ENCODE results near the gene COQ5. TPM values are rescaled to one million over a fixed set of nuclear protein-coding genes. Genes with fewer than 3 reads are reported as not detected.
A peak's percentile ranks its signal among the peaks of the same experiment; 100 is the strongest.

COQ5 gene
- total RNA-seq, 2 donors from 2014 or later, result 18.1 to 26.7 TPM

- no peaks in the 10 kb centered on the region for H3K36me3 ChIP-seq
- H3K4me1 ChIP-seq (replicated peaks), result peaks cover 5% of the 10 kb centered on the region
- 10% methylated on average over 2 of the region's 2 CpGs for WGBS
- H3K27ac ChIP-seq, result peak overlapping the region; percentile 49 to 65
- DNase-seq (ENCODE audit: low spot score), result peak; percentile 65
- intact Hi-C loops (cut with DNase I), result no loop called here
- H3K4me3 ChIP-seq, result no peak overlapping the region
- no peaks in the 10 kb centered on the region for H3K9me3 ChIP-seq
- TF ChIP-seq POLR2AphosphoS5 (IDR thresholded peaks at IDR 0.05) (peak; percentile 74), POLR2A (IDR thresholded peaks at IDR 0.05) (peak; percentile 8)
- TF ChIP-seq, protein P1, sequence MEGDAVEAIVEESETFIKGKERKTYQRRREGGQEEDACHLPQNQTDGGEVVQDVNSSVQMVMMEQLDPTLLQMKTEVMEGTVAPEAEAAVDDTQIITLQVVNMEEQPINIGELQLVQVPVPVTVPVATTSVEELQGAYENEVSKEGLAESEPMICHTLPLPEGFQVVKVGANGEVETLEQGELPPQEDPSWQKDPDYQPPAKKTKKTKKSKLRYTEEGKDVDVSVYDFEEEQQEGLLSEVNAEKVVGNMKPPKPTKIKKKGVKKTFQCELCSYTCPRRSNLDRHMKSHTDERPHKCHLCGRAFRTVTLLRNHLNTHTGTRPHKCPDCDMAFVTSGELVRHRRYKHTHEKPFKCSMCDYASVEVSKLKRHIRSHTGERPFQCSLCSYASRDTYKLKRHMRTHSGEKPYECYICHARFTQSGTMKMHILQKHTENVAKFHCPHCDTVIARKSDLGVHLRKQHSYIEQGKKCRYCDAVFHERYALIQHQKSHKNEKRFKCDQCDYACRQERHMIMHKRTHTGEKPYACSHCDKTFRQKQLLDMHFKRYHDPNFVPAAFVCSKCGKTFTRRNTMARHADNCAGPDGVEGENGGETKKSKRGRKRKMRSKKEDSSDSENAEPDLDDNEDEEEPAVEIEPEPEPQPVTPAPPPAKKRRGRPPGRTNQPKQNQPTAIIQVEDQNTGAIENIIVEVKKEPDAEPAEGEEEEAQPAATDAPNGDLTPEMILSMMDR (IDR thresholded peaks at IDR 0.05), result no peak
- no peaks in the 10 kb centered on the region for H3K27me3 ChIP-seq (replicated peaks; ENCODE audit: insufficient read depth)
These were observed 54.4 kb downstream of the COQ5 start for GRCh38 chr12:120474616-120474960.

GRCh38 chr12:120473807-120474615, 54.9 kb downstream of the COQ5 start:
- Histone ChIP-seq H3K27me3 (replicated peaks; ENCODE audit: insufficient read depth) (no peaks in the 10 kb centered on the region), H3K9me3 (no peaks in the 10 kb centered on the region), H3K4me3 (no peak overlapping the region), H3K27ac (peak overlapping the region; percentile 49 to 65), H3K4me1 (replicated peaks) (peaks cover 5% of the 10 kb centered on the region), H3K36me3 (no peaks in the 10 kb centered on the region)
- no peak for DNase-seq (ENCODE audit: low spot score)
- TF ChIP-seq, protein P1 (IDR thresholded peaks at IDR 0.05), result no peak
- TF ChIP-seq POLR2A (IDR thresholded peaks at IDR 0.05) (no peak), POLR2AphosphoS5 (IDR thresholded peaks at IDR 0.05) (no peak)
- intact Hi-C loops (cut with DNase I), result no loop called here
- WGBS, result 45% methylated on average over 6 of the region's 6 CpGs

GRCh38 chr12:120472521-120472920, 56.4 kb downstream of the COQ5 start:
- H3K36me3 ChIP-seq, result no peaks in the 10 kb centered on the region
- no peaks in the 10 kb centered on the region for H3K27me3 ChIP-seq (replicated peaks; ENCODE audit: insufficient read depth)
- no peak overlapping the region for H3K27ac ChIP-seq
- no peak for DNase-seq (ENCODE audit: low spot score)
- H3K4me3 ChIP-seq, result no peak overlapping the region
- TF ChIP-seq POLR2AphosphoS5 (IDR thresholded peaks at IDR 0.05) (no peak), POLR2A (IDR thresholded peaks at IDR 0.05) (no peak)
- TF ChIP-seq, protein P1 (IDR thresholded peaks at IDR 0.05), result no peak
- intact Hi-C loops (cut with DNase I), result no loop called here
- peaks cover 5% of the 10 kb centered on the region for H3K4me1 ChIP-seq (replicated peaks)
- no peaks in the 10 kb centered on the region for H3K9me3 ChIP-seq

- 64% methylated on average over 26 of the region's 26 CpGs for WGBS
- DNase-seq (ENCODE audit: low spot score), result no peak
- Histone ChIP-seq H3K36me3 (no peaks in the 10 kb centered on the region), H3K9me3 (no peaks in the 10 kb centered on the region), H3K4me3 (peak overlapping the region; percentile 84 to 92), H3K4me1 (replicated peaks) (peaks cover 5% of the 10 kb centered on the region), H3K27me3 (replicated peaks; ENCODE audit: insufficient read depth) (no peaks in the 10 kb centered on the region), H3K27ac (peak overlapping the region; percentile 86 to 92)
- no peak for TF ChIP-seq POLR2A (IDR thresholded peaks at IDR 0.05)
- TF ChIP-seq, protein P1 (IDR thresholded peaks at IDR 0.05), result no peak
- TF ChIP-seq POLR2AphosphoS5 (IDR thresholded peaks at IDR 0.05), result no peak
- intact Hi-C loops (cut with DNase I), result no loop called here
These were observed 58.7 kb downstream of the COQ5 start for GRCh38 chr12:120470150-120470784.

All from prostate gland (tissue), 2 donors.